Neural progenitor cell (in vitro differentiated cells): ENCODE measurements around the gene HPS6. TPM values are rescaled to one million over a fixed set of nuclear protein-coding genes. Genes with fewer than 3 reads are reported as not detected.

Source experiments
- DNase-seq: peaks from one replicate; pipeline ENCODE4 v3.0.0-alpha.2; 2016; ENCODE audit warnings: low spot score
- H2AFZ ChIP-seq: fragments of 200-600 bp; sonication (generic); replicated peaks from 2 replicates; pipeline ENCODE4 v1.6.1; 2016; ENCODE audit warnings: antibody characterized with exemption
- H3F3A ChIP-seq: fragments of 200-600 bp; sonication (generic); 2 replicates; pipeline ENCODE4 v1.6.1; 2016; ENCODE audit warnings: antibody characterized with exemption, low read depth
- H3K27ac ChIP-seq: fragments of 200-600 bp; sonication (generic); 2 replicates; pipeline ENCODE4 v1.5.1; 2016; ENCODE audit warnings: mild to moderate bottlenecking
- H3K27me3 ChIP-seq: fragments of 200-600 bp; sonication (generic); 2 replicates; pipeline ENCODE4 v1.6.1; 2016; ENCODE audit warnings: mild to moderate bottlenecking, moderate library complexity
- H3K36me3 ChIP-seq: fragments of 200-600 bp; sonication (generic); 2 replicates; pipeline ENCODE4 v1.5.1; 2016
- H3K4me1 ChIP-seq: fragments of 200-600 bp; sonication (generic); 2 replicates; pipeline ENCODE4 v1.6.1; 2016; ENCODE audit warnings: mixed run types
- H3K4me2 ChIP-seq: fragments of 200-600 bp; sonication (generic); 2 replicates; pipeline ENCODE4 v1.6.1; 2016
- H3K4me3 ChIP-seq: fragments of 200-600 bp; sonication (generic); 2 replicates; pipeline ENCODE4 v1.5.1; 2016
- H3K79me2 ChIP-seq: fragments of 200-600 bp; sonication (generic); 2 replicates; pipeline ENCODE4 v1.6.1; 2016; ENCODE audit warnings: low read depth
- H3K9ac ChIP-seq: fragments of 200-600 bp; sonication (generic); 2 replicates; pipeline ENCODE4 v1.6.1; 2016
- H3K9me3 ChIP-seq: fragments of 200-600 bp; sonication (generic); 2 replicates; pipeline ENCODE4 v1.5.1; 2016; ENCODE audit warnings: low read depth
- H4K20me1 ChIP-seq: fragments of 200-600 bp; sonication (generic); 2 replicates; pipeline ENCODE4 v1.6.1; 2016; ENCODE audit warnings: low read depth
- H3K27ac Mint-ChIP-seq: 3 replicates; pipeline ENCODE4 v1.8.0; 2021; ENCODE audit warnings: mixed read lengths
- H3K27me3 Mint-ChIP-seq: 2 replicates; pipeline ENCODE4 v1.8.0; 2022; ENCODE audit warnings: low read depth, mild to moderate bottlenecking, inconsistent platforms, moderate library complexity, mixed read lengths; ENCODE audit not compliant: insufficient read depth
- H3K36me3 Mint-ChIP-seq: 3 replicates; pipeline ENCODE4 v1.8.0; 2021; ENCODE audit warnings: mixed read lengths
- H3K4me1 Mint-ChIP-seq: 3 replicates; pipeline ENCODE4 v1.8.0; 2021; ENCODE audit warnings: mixed read lengths
- H3K4me3 Mint-ChIP-seq: 3 replicates; pipeline ENCODE4 v1.8.0; 2021; ENCODE audit warnings: mild to moderate bottlenecking, moderate library complexity, mixed read lengths
- H3K9me3 Mint-ChIP-seq: 3 replicates; pipeline ENCODE4 v1.8.0; 2020; ENCODE audit warnings: mixed read lengths
- CTCF ChIP-seq: fragments of 200-600 bp; sonication (generic); IDR thresholded peaks from 2 replicates; pipeline ENCODE4 v1.5.1; 2017; ENCODE audit warnings: antibody characterized with exemption, mild to moderate bottlenecking
- EZH2 ChIP-seq: fragments of 200-600 bp; sonication (generic); IDR thresholded peaks from 2 replicates; pipeline ENCODE4 v1.6.1; 2017; ENCODE audit warnings: antibody characterized with exemption, mild to moderate bottlenecking, moderate library complexity
- EZH2phosphoT487 ChIP-seq: fragments of 200-600 bp; sonication (generic); IDR thresholded peaks from 2 replicates; pipeline ENCODE4 v1.6.1; 2017; ENCODE audit warnings: antibody characterized with exemption
- total RNA-seq: library from RNA; depleted of rRNA; stranded (reverse); fragments of >200 nt; gene quantifications from 2 replicates; pipeline ENCODE4 v1.2.3, GENCODE V29; 2015; ENCODE audit warnings: low replicate concordance

The HPS6 gene
- total RNA-seq, 1 donor from 2014 or later = 7.2 TPM

- Mint-ChIP-seq H3K4me3 (peak overlapping the region; percentile 61), H3K27me3 (peaks cover 10% of the 10 kb centered on the region), H3K27ac (no peak overlapping the region), H3K36me3 (peaks cover 28% of the 10 kb centered on the region), H3K4me1 (peaks cover 20% of the 10 kb centered on the region), H3K9me3 (no peaks in the 10 kb centered on the region)
- Histone ChIP-seq H3K36me3 (no peaks in the 10 kb centered on the region), H3K27ac (no peak overlapping the region), H3K4me3 (no peak overlapping the region), H3K4me2 (no peak overlapping the region), H3K4me1 (peaks cover 13% of the 10 kb centered on the region), H3F3A (peaks cover under 1% of the 10 kb centered on the region), H3K9ac (no peak overlapping the region), H2AFZ (no peak overlapping the region), H4K20me1 (peaks cover 56% of the 10 kb centered on the region), H3K27me3 (no peaks in the 10 kb centered on the region), H3K9me3 (no peaks in the 10 kb centered on the region), H3K79me2 (peaks cover 46% of the 10 kb centered on the region)
- no peak for DNase-seq
- no peak for TF ChIP-seq EZH2
- no peak for TF ChIP-seq CTCF
- no peak for TF ChIP-seq EZH2phosphoT487
Observed at GRCh38 chr10:102109166-102110116, 44.3 kb downstream of the HPS6 start.

- Histone ChIP-seq H2AFZ (no peak overlapping the region), H3F3A (peaks cover 17% of the 10 kb centered on the region), H3K36me3 (no peaks in the 10 kb centered on the region), H3K27ac (no peak overlapping the region), H4K20me1 (peaks cover 56% of the 10 kb centered on the region), H3K79me2 (peaks cover 64% of the 10 kb centered on the region), H3K9me3 (no peaks in the 10 kb centered on the region), H3K27me3 (no peaks in the 10 kb centered on the region), H3K9ac (no peak overlapping the region), H3K4me1 (peaks cover 26% of the 10 kb centered on the region), H3K4me2 (no peak overlapping the region), H3K4me3 (no peak overlapping the region)
- H3K36me3 Mint-ChIP-seq = peaks cover 26% of the 10 kb centered on the region
- peaks cover 32% of the 10 kb centered on the region for H3K4me1 Mint-ChIP-seq
- DNase-seq = no peak
- H3K27ac Mint-ChIP-seq = no peak overlapping the region
- H3K27me3 Mint-ChIP-seq = peaks cover 7% of the 10 kb centered on the region
- H3K9me3 Mint-ChIP-seq = no peaks in the 10 kb centered on the region
- H3K4me3 Mint-ChIP-seq = peak overlapping the region; percentile 41
- no peak for TF ChIP-seq EZH2phosphoT487
- TF ChIP-seq CTCF = no peak
- TF ChIP-seq EZH2 = no peak
Observed at GRCh38 chr10:102111276-102111675, 46.1 kb downstream of the HPS6 start.

- Histone ChIP-seq H3K4me1 (peaks cover 37% of the 10 kb centered on the region), H3K9me3 (no peaks in the 10 kb centered on the region), H3K79me2 (peaks cover 75% of the 10 kb centered on the region), H2AFZ (no peak overlapping the region), H4K20me1 (peaks cover 48% of the 10 kb centered on the region), H3F3A (peaks cover 26% of the 10 kb centered on the region), H3K4me3 (peak overlapping the region; percentile 88), H3K9ac (no peak overlapping the region), H3K36me3 (no peaks in the 10 kb centered on the region), H3K27me3 (no peaks in the 10 kb centered on the region), H3K4me2 (peak overlapping the region; percentile 100), H3K27ac (peak overlapping the region; percentile 9)
- Mint-ChIP-seq H3K9me3 (no peaks in the 10 kb centered on the region), H3K27me3 (peaks cover 9% of the 10 kb centered on the region), H3K36me3 (peaks cover 26% of the 10 kb centered on the region), H3K4me3 (peak overlapping the region; percentile 95), H3K27ac (no peak overlapping the region), H3K4me1 (peaks cover 42% of the 10 kb centered on the region)
- TF ChIP-seq CTCF (peak; percentile 52), EZH2 (no peak)
- peak; percentile 43 for DNase-seq
Observed at GRCh38 chr10:102112210-102112817, 47.2 kb downstream of the HPS6 start.
